GM18526 (cell line): ENCODE data around the gene CIBAR2.

ENCODE experiments used
- POLR2A ChIP-seq: IDR thresholded peaks from 3 replicates; pipeline ENCODE4 v1.6.1; 2011; ENCODE audit not compliant: insufficient read length; ENCODE audit errors: extremely low read depth

CIBAR2 gene

DNA sequence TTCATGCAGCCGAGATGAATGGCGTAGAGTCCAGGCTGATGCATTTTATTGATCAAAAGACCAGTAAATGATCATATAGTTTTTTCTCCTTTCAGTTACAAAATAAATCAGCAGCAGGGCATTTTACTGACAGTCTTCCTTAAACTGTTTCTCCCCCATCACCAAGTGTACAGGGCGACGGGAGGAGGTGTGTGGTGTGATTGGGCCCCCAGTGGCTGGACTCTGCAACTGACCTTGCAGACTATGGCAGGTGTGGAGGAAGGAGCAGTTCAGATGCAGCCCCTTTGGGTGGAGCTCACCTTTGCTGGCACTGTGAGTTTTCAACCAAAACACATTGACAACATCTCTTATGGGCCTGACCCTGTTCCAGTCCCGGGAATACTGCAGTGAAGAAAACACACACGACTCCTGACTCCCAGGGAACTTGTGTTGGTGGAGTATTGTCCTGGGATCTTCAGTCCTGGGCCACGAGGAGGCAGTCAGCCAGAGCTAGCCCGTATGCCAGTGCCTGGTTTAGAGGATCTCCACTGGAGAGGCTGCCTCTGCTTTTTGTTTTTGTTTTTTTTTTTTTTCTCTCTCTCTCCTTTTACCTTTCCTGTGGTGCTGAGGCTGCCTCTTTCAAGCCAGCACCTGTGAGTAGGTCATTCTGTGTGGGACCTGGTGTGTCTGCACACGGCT, 54.9 kb downstream of the CIBAR2 start:
- TF ChIP-seq POLR2A: no peak

GRCh38 chr16:85056211-85056748, 56.0 kb downstream of the CIBAR2 start:
- no peak for TF ChIP-seq POLR2A

- no peak for TF ChIP-seq POLR2A
Measured at GRCh38 chr16:85055493-85056210, 56.6 kb downstream of the CIBAR2 start.

- TF ChIP-seq POLR2A: no peak
Measured at GRCh38 chr16:85054948-85055492, 57.3 kb downstream of the CIBAR2 start.

DNA sequence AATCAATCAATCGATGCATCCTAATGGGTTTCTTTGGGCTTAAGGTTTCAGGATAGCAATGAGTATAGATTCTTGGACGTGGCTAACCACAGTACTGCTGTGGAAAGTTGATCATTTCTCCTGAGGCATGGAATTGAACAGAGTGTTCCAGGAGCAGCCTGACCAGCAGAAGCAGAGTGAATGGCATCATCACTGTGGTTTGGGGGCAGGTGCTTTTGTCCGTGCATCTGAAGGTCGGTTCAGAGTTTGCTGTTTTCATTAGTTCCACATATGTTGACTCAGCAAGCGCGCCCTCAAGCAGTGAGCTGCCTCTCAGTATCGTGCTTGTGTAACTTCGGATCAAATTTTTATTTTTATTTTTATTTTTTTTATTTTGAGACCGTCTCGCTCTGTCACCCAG, 59.7 kb downstream of the CIBAR2 start:
- no peak for TF ChIP-seq POLR2A

- no peak for TF ChIP-seq POLR2A
Measured at GRCh38 chr16:85051683-85052082, 60.6 kb downstream of the CIBAR2 start.

DNA sequence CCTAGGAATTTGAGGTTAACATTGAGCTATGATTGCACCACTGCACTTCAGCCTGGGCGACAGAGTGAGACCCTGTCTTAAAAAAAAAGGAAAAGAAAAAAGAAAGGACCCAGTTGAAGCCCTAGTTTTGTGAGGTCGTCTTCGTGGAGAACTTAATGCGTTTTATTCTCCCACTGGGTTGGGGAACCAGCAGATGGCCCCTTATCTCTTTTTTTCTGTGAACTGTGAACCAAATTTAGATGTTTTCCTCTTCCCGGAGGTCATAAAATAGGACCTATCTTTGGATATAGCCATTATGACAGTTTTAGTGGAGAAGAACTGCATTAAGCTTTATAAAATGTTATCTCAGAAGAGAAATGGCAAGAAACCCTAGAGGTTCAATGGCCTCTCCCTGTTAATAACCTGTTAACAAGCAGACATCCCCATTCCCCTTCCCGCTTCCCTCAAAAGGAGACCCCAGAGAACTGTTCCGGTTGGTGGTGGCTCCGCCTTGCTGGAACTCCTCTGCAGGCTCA, 61.1 kb downstream of the CIBAR2 start:
- no peak for TF ChIP-seq POLR2A

GRCh38 chr16:85049706-85050305, 62.5 kb downstream of the CIBAR2 start:
- no peak for TF ChIP-seq POLR2A

GRCh38 chr16:85048921-85049562, 63.2 kb downstream of the CIBAR2 start:
- TF ChIP-seq POLR2A: no peak
